Activated CD4-positive, CD25-positive, alpha-beta regulatory T cell treated with anti-CD3 and anti-CD28 coated beads, Interleukin-2, amount 50 U/mL, for 72 hours (primary cell): ENCODE results near the gene NUP62CL.

ENCODE experiments used
- DNase-seq: peaks from one replicate; pipeline ENCODE4 v3.0.0; 2021

NUP62CL gene

GRCh38 chrX:107135965-107136307, 70.3 kb downstream of the NUP62CL start:
- no peak for DNase-seq

DNA sequence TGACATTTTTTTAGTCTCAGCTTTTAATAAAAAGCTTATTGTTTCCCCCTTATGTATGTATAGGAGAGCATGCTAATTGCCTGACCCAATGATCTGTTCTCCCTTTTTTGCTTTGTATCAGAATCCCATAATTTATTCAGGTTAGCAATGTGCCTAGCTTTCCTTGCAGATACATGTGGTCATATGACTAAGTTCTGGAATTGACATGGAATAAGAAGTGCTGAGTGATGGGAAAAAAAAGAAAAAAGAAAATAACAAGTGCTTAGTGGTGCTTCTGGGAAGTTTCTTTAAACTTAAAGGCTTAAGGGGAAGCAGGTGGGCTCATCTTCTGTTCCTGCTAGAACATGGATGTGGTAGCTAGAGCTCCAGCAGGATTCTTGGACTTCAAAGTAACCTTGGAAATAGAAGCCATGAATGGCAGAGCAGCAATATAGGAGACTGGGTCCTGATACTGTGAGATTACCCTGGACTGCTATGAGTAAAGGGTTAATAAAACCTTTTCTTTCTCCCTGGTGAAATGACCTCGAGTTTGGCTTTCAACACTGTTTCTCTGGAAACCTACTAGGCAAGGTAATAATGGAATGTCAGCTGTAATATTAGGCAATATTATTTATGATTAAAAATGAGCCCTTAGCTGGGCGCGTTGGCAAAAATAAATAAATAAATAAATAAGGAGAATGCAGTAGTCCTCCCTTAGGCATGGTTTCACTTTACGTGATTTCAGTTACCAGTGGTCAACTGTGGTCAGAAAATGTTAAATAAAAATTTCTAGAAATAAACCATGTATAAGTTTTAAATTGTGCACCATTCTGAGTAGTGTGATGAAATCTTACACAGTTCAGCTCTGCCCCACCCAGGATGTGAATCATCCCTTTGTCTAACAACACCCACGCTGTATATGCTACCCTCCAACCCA, 70.9 kb downstream of the NUP62CL start:
- no peak for DNase-seq

DNA sequence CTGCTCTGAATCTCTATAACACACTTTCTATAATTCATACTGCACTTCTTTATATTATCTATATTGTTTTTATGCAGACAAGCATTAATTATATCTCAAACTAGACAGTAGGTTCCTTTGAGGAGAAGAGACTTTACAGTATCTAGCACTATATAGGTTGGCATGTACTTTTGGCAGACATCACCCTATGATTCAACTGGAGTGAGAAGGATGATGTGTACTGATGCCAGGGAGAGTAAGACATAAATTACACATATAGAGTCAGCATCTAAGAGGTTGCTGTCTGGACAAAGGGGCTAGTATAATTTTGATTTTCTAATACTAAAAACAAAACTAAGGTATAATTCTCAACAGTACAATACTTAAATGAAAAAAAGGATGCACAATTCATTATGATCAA, 82.5 kb downstream of the NUP62CL start:
- no peak for DNase-seq

DNA sequence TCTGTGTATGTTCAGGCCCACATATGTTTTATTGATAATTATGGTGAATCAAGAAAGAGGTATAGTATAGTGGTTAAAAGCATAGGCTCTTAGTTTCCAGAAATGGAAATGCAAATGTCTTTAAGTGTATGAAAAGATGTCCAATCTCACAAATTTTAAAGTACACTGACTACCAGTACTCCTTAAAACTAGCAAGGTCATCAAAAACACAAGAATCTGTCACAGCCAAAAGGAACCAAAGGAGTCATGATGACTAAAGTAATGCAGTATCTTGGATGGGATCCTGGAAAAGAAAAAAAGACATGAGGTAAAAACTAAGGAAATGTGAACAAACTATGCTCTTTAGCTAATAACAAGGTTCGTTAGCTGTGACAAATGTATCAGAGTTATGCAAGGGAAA, 87.0 kb downstream of the NUP62CL start:
- DNase-seq: no peak

DNA sequence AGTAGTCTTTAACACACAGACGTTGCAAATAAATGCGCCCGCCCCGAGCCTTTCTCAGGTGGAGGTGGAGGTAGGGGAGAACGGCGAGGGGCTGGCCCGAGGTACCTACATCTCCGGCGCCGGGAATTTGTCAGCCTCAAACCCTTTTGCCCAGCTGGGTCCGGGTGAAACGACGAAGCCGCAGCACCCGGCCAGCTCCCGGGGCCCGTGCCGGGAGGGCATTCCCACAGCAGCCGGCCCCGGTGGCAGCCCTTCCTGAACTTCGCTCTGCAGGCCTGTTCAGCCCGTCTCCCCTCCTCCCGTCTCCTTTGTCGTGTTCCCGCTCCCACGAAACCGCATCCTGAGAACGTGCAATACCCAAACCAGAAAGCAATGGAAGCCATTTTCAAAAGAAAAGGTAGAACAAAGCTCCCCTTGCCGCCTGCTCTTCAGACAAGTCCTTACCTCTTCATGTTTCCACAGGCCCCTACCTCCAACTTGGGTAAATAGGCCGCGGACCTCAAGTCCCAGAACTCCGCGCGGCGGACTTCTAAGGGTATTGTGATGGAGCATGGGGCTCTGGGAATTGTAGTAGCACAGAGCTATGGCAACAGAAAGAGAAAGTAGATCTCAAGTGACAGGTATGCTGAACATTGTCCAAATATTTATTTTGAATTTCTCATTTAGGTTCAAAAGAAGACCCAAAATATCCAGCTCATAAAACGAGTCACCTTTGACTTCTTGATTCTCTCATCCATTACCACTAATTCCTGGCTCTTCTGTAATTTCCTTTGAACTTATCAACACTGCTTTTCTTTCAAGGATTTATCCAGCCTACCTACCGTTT, 87.7 kb downstream of the NUP62CL start, which contains the start of gene RBM41:
Gene RBM41 (minus strand): TSS at position 501 of the 826 bp plus-strand sequence. CDS start 49 bp downstream, at position 452.
- DNase-seq: peak; percentile 52

DNA sequence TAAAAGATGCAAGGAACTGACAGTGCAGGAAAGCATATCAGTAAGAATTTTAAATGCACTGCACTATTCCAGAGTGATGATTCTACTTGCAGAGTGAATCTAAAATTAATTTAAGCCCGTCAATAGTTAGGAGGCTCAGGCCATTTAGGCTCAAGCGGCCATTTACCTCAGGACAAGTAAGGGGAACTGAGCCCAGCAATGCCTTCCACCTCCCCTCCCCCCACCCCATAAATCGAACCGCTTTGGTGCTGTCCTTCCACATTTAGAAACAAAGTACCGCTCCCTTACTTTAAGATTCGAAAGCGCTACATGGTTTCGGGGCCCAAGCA, 88.3 kb downstream of the NUP62CL start:
- no peak for DNase-seq

GRCh38 chrX:107107459-107107858, 98.8 kb downstream of the NUP62CL start:
- DNase-seq: no peak

DNA sequence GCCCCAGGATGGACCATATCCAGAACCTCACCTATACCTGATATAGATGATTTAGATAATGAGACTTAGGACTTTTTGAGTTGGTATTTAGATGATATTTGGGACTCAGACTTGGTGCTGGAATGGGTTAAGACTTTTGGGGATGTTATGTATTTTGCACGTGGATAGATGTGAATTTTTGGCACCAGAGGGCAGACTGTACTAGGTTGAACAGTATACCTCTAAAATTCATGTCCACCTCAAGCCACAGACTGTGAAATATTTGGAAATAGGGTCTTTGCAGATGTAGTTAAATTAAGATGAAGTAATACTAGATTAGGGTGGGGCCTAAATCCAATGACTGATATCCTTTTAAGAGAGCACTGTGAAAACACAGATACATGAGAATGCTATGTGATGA, 103.3 kb downstream of the NUP62CL start:
- DNase-seq: no peak

- no peak for DNase-seq
Observed at GRCh38 chrX:107076158-107076557, 130.1 kb downstream of the NUP62CL start.
